PC-9 (cell line): ENCODE data around the gene TEX30.

ENCODE experiments used
- CTCF ChIP-seq: fragments of 200-600 bp; sonication (generic); conservative IDR thresholded peaks from 2 replicates; pipeline ENCODE4 v1.6.1; 2017; ENCODE audit warnings: mixed run types, antibody characterized with exemption, mild to moderate bottlenecking, moderate library complexity
- EZH2 ChIP-seq: fragments of 200-600 bp; sonication (generic); IDR thresholded peaks from 2 replicates; pipeline ENCODE4 v1.8.0; 2017; ENCODE audit warnings: antibody characterized with exemption, low read depth

GRCh38 chr13:102773441-102774213, at the start of gene TEX30:
- TF ChIP-seq EZH2 (no peak), CTCF (no peak)
